Peyer's patch (tissue), 4 donors: ENCODE measurements around the gene GPR162.

ENCODE experiments used
- CTCF ChIP-seq, 6 experiments: fragments of 450-650 bp in 4 of 6; fragments of 200-600 bp in 2 of 6; sonication (generic) in 1 of 6; IDR thresholded peaks; one replicate each; pipeline ENCODE4 v1.5.1; 2017 to 2019; ENCODE audit warnings: antibody characterized with exemption in 6 of 6, mild to moderate bottlenecking in 3 of 6, moderate library complexity in 1 of 6
- POLR2A ChIP-seq, 2 donors: fragments of 450-650 bp; IDR thresholded peaks; one replicate each; pipeline ENCODE4 v1.5.1; 2017; ENCODE audit warnings: antibody characterized with exemption in 2 of 2, mild to moderate bottlenecking in 2 of 2, moderate library complexity in 2 of 2

GRCh38 chr12:6819106-6820030 lies 2.3 kb upstream of the GPR162 start:
- TF ChIP-seq POLR2A (IDR thresholded peaks at IDR 0.05) (no peak), CTCF (IDR thresholded peaks at IDR 0.05) (no peak)
